ENCODE results near the gene DCTN5. TPM values are rescaled to one million over a fixed set of nuclear protein-coding genes. Genes with fewer than 3 reads are reported as not detected.

DCTN5 gene
- total RNA-seq, 4 donors from 2014 or later = 38.3 to 75.8 (median 49.2) TPM

- intact Hi-C loops (cut with DNase I) = no loop called here
- no peak for TF ChIP-seq POLR2A (IDR thresholded peaks at IDR 0.05)
- TF ChIP-seq, protein P1, sequence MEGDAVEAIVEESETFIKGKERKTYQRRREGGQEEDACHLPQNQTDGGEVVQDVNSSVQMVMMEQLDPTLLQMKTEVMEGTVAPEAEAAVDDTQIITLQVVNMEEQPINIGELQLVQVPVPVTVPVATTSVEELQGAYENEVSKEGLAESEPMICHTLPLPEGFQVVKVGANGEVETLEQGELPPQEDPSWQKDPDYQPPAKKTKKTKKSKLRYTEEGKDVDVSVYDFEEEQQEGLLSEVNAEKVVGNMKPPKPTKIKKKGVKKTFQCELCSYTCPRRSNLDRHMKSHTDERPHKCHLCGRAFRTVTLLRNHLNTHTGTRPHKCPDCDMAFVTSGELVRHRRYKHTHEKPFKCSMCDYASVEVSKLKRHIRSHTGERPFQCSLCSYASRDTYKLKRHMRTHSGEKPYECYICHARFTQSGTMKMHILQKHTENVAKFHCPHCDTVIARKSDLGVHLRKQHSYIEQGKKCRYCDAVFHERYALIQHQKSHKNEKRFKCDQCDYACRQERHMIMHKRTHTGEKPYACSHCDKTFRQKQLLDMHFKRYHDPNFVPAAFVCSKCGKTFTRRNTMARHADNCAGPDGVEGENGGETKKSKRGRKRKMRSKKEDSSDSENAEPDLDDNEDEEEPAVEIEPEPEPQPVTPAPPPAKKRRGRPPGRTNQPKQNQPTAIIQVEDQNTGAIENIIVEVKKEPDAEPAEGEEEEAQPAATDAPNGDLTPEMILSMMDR (IDR thresholded peaks at IDR 0.05) = no peak
- DNase-seq = no peak
- Histone ChIP-seq H3K4me3 (no peak overlapping the region), H3K27me3 (peaks cover 0 to 35% (median 0%) of the 10 kb centered on the region in 4 donors), H3K4me1 (peaks cover 0 to 6% (median 0%) of the 10 kb centered on the region in 3 donors), H3K9me3 (no peaks in the 10 kb centered on the region), H3K36me3 (no peaks in the 10 kb centered on the region), H3K27ac (no peak overlapping the region)
- WGBS, 2 donors = 75 to 80% methylated on average over 3 of the region's 3 CpGs
Measured at GRCh38 chr16:23726710-23727109, 85.4 kb downstream of the DCTN5 start.

Other genes starting within 250 kb of the DCTN5 start
- 10 to 100 TPM; 10.4 to 17.6 (median 15.3) TPM for gene COG7, start 188.3 kb upstream of the DCTN5 start, total RNA-seq
- 10 to 100 TPM; 19.4 to 53.8 (median 23.9) TPM for gene GGA2, start 131.0 kb upstream of the DCTN5 start, total RNA-seq
- 10 to 100 TPM; 15.2 to 32.7 (median 24.6) TPM for gene EARS2, start 84.1 kb upstream of the DCTN5 start, total RNA-seq
- 10 to 100 TPM; 31.9 to 53.6 (median 45.4) TPM for gene UBFD1, start 83.7 kb upstream of the DCTN5 start, total RNA-seq
- 100 to 1,000 TPM in 1 of 4 donors, 10 to 100 TPM in 3; 68.0 to 110 (median 83.3) TPM for gene NDUFAB1, start 45.1 kb upstream of the DCTN5 start, total RNA-seq
- 10 to 100 TPM in 3 of 4 donors, 1 to 10 TPM in 1; 9.1 to 16.0 (median 12.4) TPM for gene PALB2, start 156 bp upstream of the DCTN5 start, total RNA-seq
- 10 to 100 TPM; 13.0 to 45.3 (median 17.7) TPM for gene PLK1, start 37.4 kb downstream of the DCTN5 start, total RNA-seq
- gene ERN2, start 71.8 kb downstream of the DCTN5 start, total RNA-seq = 1 to 10 TPM in 1 of 4 donors, under 1 TPM in 2, not detected in 1; 0.11 to 4.2 (median 0.57) TPM
- under 1 TPM in 2 of 4 donors, not detected in 2; 0.09 to 0.38 TPM for gene CHP2, start 113.6 kb downstream of the DCTN5 start, total RNA-seq
- gene PRKCB, start 194.5 kb downstream of the DCTN5 start, total RNA-seq = 1 to 10 TPM in 2 of 4 donors, under 1 TPM in 2; 0.38 to 4.0 (median 1.7) TPM